HCT116 (cell line): ENCODE data around the gene SLC5A1. TPM values are rescaled to one million over a fixed set of nuclear protein-coding genes. Genes with fewer than 3 reads are reported as not detected.

Experiments used
- ATAC-seq: fragments of 200-7000 bp; cut with Tn5 transposase; 2 replicates; pipeline ENCODE4 v1.9.1; 2020; ENCODE audit warnings: mild to moderate bottlenecking, moderate library complexity
- BruUV-seq: library from RNA; stranded (reverse); fragments of 400-500 nt; replicated peaks from 2 replicates; lab custom pipeline; 2021; lab: Mats Ljungman, UMichigan
- CTCF ChIA-PET: fragments of 300-600 bp; sonication (Branson Sonifier 250); formaldehyde crosslinking; loops from one replicate; lab custom pipeline; 2021; ENCODE audit warnings: antibody characterized with exemption; lab: Charles Lee
- POLR2A ChIA-PET: fragments of 300-600, 350-600 bp; sonication (Branson Sonifier 250); formaldehyde crosslinking; loops from one replicate; lab custom pipeline; 2021; ENCODE audit warnings: antibody characterized with exemption; lab: Charles Lee
- RAD21 ChIA-PET, 2 experiments: fragments of 300-600 bp; sonication (Branson Sonifier 250); formaldehyde crosslinking; loops; one replicate each; lab custom pipeline; 2023; ENCODE audit warnings: low total read pairs in 2 of 2; ENCODE audit not compliant: uncharacterized antibody in 2 of 2, unreplicated experiment in 2 of 2, low non-redundant PET in 1 of 2; lab: Charles Lee
- DNase-seq: peaks from one replicate; pipeline ENCODE4 v3.0.0-alpha.2; 2010; ENCODE audit warnings: low read depth, low spot score
- H2AFZ ChIP-seq: fragments of 200-600 bp; shearing (Covaris generic), sonication (generic); 2 replicates; pipeline ENCODE4 v1.6.1; 2017; ENCODE audit warnings: low read depth, mixed run types, mixed read lengths, antibody characterized with exemption, low read length; ENCODE audit not compliant: poor library complexity, severe bottlenecking
- H3K27ac ChIP-seq: 2 replicates; pipeline ENCODE4 v1.5.1; 2012; ENCODE audit warnings: low read depth, low read length
- H3K27me3 ChIP-seq: fragments of 200-600 bp; sonication (generic); 2 replicates; pipeline ENCODE4 v1.6.1; 2016; ENCODE audit warnings: mixed run types, low read length, mixed read lengths; ENCODE audit not compliant: insufficient read depth
- H3K36me3 ChIP-seq, 2 experiments: fragments of 200-500 bp in 1 of 2; fragments of 200-600 bp in 1 of 2; sonication (Bioruptor generic) in 1 of 2; sonication (generic) in 1 of 2; 2 replicates each; pipeline versions ENCODE4 v1.5.1 to v1.6.1; 2014 to 2016; ENCODE audit warnings: low read length in 2 of 2, inconsistent platforms in 1 of 2, mixed read lengths in 1 of 2, mixed run types in 1 of 2; ENCODE audit not compliant: insufficient read depth in 2 of 2, control insufficient read depth in 1 of 2
- H3K4me1 ChIP-seq, 2 experiments: fragments of 200-600 bp in 1 of 2; sonication (generic) in 1 of 2; 2 replicates each; pipeline versions ENCODE4 v1.5.1 to v1.6.1; 2012 to 2017; ENCODE audit warnings: low read length in 2 of 2, inconsistent platforms in 1 of 2, mild to moderate bottlenecking in 1 of 2, mixed read lengths in 1 of 2, mixed run types in 1 of 2, moderate library complexity in 1 of 2; ENCODE audit not compliant: insufficient read depth in 2 of 2, control insufficient read depth in 1 of 2
- H3K4me2 ChIP-seq: fragments of 200-600 bp; sonication (generic); 2 replicates; pipeline ENCODE4 v1.6.1; 2017; ENCODE audit warnings: mixed run types, low read length, mixed read lengths
- H3K4me3 ChIP-seq, 2 experiments: fragments of 200-600 bp in 1 of 2; sonication (generic) in 1 of 2; replicated peaks in 1 of 2; 2 replicates each; pipeline ENCODE4 v1.5.1; 2011 to 2016; ENCODE audit warnings: low read length in 2 of 2, control low read depth in 1 of 2, low read depth in 1 of 2, mild to moderate bottlenecking in 1 of 2, mixed read lengths in 1 of 2, mixed run types in 1 of 2
- H3K79me2 ChIP-seq: fragments of 200-600 bp; sonication (generic); 2 replicates; pipeline ENCODE4 v1.6.1; 2017; ENCODE audit warnings: mild to moderate bottlenecking, mixed run types, low read length, moderate library complexity, mixed read lengths; ENCODE audit not compliant: insufficient read depth
- H3K9ac ChIP-seq: fragments of 200-600 bp; sonication (generic); 2 replicates; pipeline ENCODE4 v1.6.1; 2016; ENCODE audit warnings: low read length, mixed read lengths
- H3K9me2 ChIP-seq: fragments of 200-600 bp; sonication (generic), shearing (Covaris generic); 2 replicates; pipeline ENCODE4 v1.6.1; 2017; ENCODE audit warnings: mixed run types, mild to moderate bottlenecking, moderate library complexity; ENCODE audit not compliant: insufficient read depth
- H3K9me3 ChIP-seq, 2 experiments: fragments of 200-500 bp in 1 of 2; fragments of 200-600 bp in 1 of 2; sonication (Bioruptor generic) in 1 of 2; sonication (generic) in 1 of 2; 2 replicates each; pipeline ENCODE4 v1.6.1; 2014 to 2017; ENCODE audit warnings: low read length in 2 of 2, mixed read lengths in 2 of 2, inconsistent platforms in 1 of 2, low read depth in 1 of 2, mild to moderate bottlenecking in 1 of 2, mixed run types in 1 of 2, moderate library complexity in 1 of 2; ENCODE audit not compliant: control insufficient read depth in 1 of 2, insufficient read depth in 1 of 2
- H4K20me1 ChIP-seq: fragments of 200-600 bp; sonication (generic), shearing (Covaris generic); 2 replicates; pipeline ENCODE4 v1.6.1; 2017; ENCODE audit warnings: mixed run types, mild to moderate bottlenecking, moderate library complexity; ENCODE audit not compliant: insufficient read depth
- CEBPB ChIP-seq: IDR thresholded peaks from 2 replicates; pipeline ENCODE4 v1.6.1; 2012; ENCODE audit warnings: low read depth
- SP1 ChIP-seq: IDR thresholded peaks from 2 replicates; pipeline ENCODE4 v1.6.1; 2012; ENCODE audit warnings: low read depth
- ZFX ChIP-seq: fragments of 450-650 bp; IDR thresholded peaks from 2 replicates; pipeline ENCODE4 v1.6.1; 2017
- intact Hi-C: fragments of 100-400 bp; cut with micrococcal nuclease; formaldehyde crosslinking; loops from 2 replicates; pipeline ENCODE4 v1.10.0; 2022
- total RNA-seq: library from RNA; stranded (reverse); gene quantifications from one replicate; pipeline ENCODE4 v1.2.1, GENCODE V29; 2021; ENCODE audit not compliant: unreplicated experiment

SLC5A1 gene
- total RNA-seq, 1 experiment from 2014 or later = 0.32 TPM

GRCh38 chr22:32097018-32097417 is 54.0 kb downstream of the SLC5A1 start:
- intact Hi-C loops = no loop called here
- ATAC-seq = no peak
- Histone ChIP-seq H3K4me2 (no peak overlapping the region), H3K9me2 (no peaks in the 10 kb centered on the region), H3K4me1 (no peaks in the 10 kb centered on the region), H3K9me3 (no peaks in the 10 kb centered on the region), H3K36me3 (no peaks in the 10 kb centered on the region), H3K27ac (no peak overlapping the region), H3K9ac (no peak overlapping the region), H3K79me2 (no peaks in the 10 kb centered on the region), H3K4me3 (no peak overlapping the region), H4K20me1 (no peaks in the 10 kb centered on the region), H2AFZ (no peak overlapping the region), H3K27me3 (peaks cover 44% of the 10 kb centered on the region)
- BruUV-seq = no TSS peak
- TF ChIP-seq CEBPB = no peak
- DNase-seq = no peak
- ChIA-PET RAD21 (no interaction called here), POLR2A (no interaction called here), CTCF (no interaction called here)

GRCh38 chr22:32097881-32098499 is 54.9 kb downstream of the SLC5A1 start:
- Histone ChIP-seq H3K79me2 (no peaks in the 10 kb centered on the region), H3K27me3 (peaks cover 38% of the 10 kb centered on the region), H4K20me1 (no peaks in the 10 kb centered on the region), H3K9me3 (no peaks in the 10 kb centered on the region), H3K4me3 (no peak overlapping the region), H3K4me2 (no peak overlapping the region), H3K36me3 (no peaks in the 10 kb centered on the region), H3K9me2 (no peaks in the 10 kb centered on the region), H3K4me1 (no peaks in the 10 kb centered on the region), H3K9ac (no peak overlapping the region), H2AFZ (no peak overlapping the region), H3K27ac (no peak overlapping the region)
- ChIA-PET RAD21 (no interaction called here), CTCF (no interaction called here), POLR2A (no interaction called here)
- ATAC-seq (no peak), DNase-seq (no peak)
- intact Hi-C loops = no loop called here
- no TSS peak for BruUV-seq
- TF ChIP-seq ZFX = no peak
- no peak for TF ChIP-seq SP1
